ENCODE data around the gene DGLUCY.
"Not testable (repeated sequence)": the region's sequence is repeated elsewhere in the genome, so short reads cannot be mapped to it uniquely, and the experiment has no call there.

Gene DGLUCY

GRCh38 chr14:91116913-91117588 lies 3.2 kb downstream of the DGLUCY start:
- Histone ChIP-seq H3K36me3 (peaks cover 26 to 54% (median 41%) of the 10 kb centered on the region in 11 experiments; a peak in 21 of 22 replicates), H4K20me1 (peaks cover 0 to 31% (median 5%) of the 10 kb centered on the region in 11 experiments; a peak in 8 of 22 replicates), H3K9ac (peak overlapping the region in 1 of 11 experiments; percentile 84; a peak in 1 of 22 replicates), H3K9me3 (replicated peaks in 1 of 11) (peaks cover 0 to 16% (median 8%) of the 10 kb centered on the region in 11 experiments; a peak in 9 of 22 replicates), H3K27me3 (no peaks in the 10 kb centered on the region), H3K4me2 (peak overlapping the region; percentile 86 to 99 (median 92)), H3K4me3 (peak overlapping the region in 1 of 10 experiments; percentile 13; a peak in 1 of 20 replicates), H3K27ac (peak overlapping the region in 6 of 11 experiments; percentile 12 to 99 (median 60); a peak in 8 of 22 replicates), H3K4me1 (peaks cover 43 to 58% (median 48%) of the 10 kb centered on the region in 10 experiments)
- no peak for TF ChIP-seq Cebpa-rat (IDR thresholded peaks at IDR 0.05)

DNA sequence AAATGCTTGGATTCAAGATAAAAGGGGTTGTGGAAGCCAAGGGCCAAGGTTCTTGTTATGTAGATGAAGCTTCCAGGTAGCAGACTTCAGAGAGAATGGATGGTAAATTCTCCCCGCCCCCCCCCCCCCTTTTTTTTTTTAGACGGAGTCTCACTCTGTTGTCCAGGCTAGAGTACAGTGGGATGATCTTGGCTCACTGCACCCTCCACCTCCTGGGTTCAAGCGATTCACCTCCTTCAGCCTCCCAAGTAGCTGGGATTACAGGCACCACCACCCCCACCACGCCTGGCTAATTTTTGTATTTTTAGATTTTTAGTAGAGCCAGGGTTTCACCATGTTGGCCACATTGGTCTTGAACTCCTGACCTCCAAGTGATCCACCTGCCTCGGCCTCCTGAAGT lies 4.1 kb downstream of the DGLUCY start:
- H3K4me2 ChIP-seq, result no peak overlapping the region
- H3K27me3 ChIP-seq, result no peaks in the 10 kb centered on the region
- peaks cover 0 to 35% (median 7%) of the 10 kb centered on the region in 11 experiments; a peak in 8 of 22 replicates for H4K20me1 ChIP-seq
- H3K9ac ChIP-seq, result no peak overlapping the region
- H3K27ac ChIP-seq, result no peak overlapping the region
- H3K4me3 ChIP-seq, result no peak overlapping the region
- peaks cover 26 to 63% (median 45%) of the 10 kb centered on the region in 11 experiments; a peak in 21 of 22 replicates for H3K36me3 ChIP-seq
- H3K4me1 ChIP-seq, result peaks cover 35 to 51% (median 42%) of the 10 kb centered on the region in 10 experiments
- H3K9me3 ChIP-seq (replicated peaks in 1 of 11), result peaks cover 0 to 16% (median 8%) of the 10 kb centered on the region in 11 experiments; a peak in 9 of 22 replicates
- TF ChIP-seq Cebpa-rat (IDR thresholded peaks at IDR 0.05), result no peak

DNA sequence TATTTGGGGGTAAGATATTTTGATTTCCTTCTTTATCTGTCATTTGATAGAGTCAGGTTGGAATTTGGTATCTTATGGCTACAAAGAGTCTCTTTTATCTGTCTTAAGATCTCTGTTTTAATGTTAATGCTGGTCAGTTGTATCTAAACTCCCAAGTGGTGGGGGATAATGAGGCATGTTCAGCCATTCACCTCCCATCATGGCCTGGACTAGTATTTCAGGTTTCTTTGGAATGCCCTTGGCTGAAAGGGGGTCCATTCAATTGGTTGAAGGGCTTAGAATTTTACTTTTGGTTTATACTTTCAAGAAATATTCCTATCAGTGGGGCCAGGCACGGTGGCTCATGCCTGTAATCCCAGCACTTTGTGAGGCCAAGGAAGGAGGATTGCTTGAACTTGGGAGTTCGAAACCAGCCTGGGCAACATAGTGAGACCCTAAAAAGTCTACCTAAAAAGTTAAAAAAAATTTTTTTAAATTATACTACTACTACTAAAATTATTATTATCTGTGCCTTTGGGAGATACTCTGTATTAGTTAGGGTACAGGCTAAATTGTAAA lies 4.7 kb downstream of the DGLUCY start:
- Histone ChIP-seq H3K4me2 (peak overlapping the region in 4 of 11 experiments; percentile 17 to 41 (median 30); a peak in 2 of 22 replicates), H3K27me3 (no peaks in the 10 kb centered on the region), H3K4me1 (peaks cover 34 to 51% (median 42%) of the 10 kb centered on the region in 10 experiments), H3K9me3 (replicated peaks in 1 of 11) (peaks cover 0 to 16% (median 8%) of the 10 kb centered on the region in 11 experiments; a peak in 9 of 22 replicates), H3K36me3 (peaks cover 26 to 69% (median 51%) of the 10 kb centered on the region in 11 experiments; a peak in 21 of 22 replicates), H3K4me3 (no peak overlapping the region), H3K27ac (no peak overlapping the region), H4K20me1 (peaks cover 0 to 42% (median 7%) of the 10 kb centered on the region in 11 experiments; a peak in 8 of 22 replicates), H3K9ac (no peak overlapping the region)
- TF ChIP-seq Cebpa-rat (IDR thresholded peaks at IDR 0.05), result no peak

- peak overlapping the region; percentile 17 to 49 (median 32); a peak in 16 of 22 replicates for H3K4me2 ChIP-seq
- peaks cover 32 to 55% (median 44%) of the 10 kb centered on the region in 10 experiments for H3K4me1 ChIP-seq
- H3K27ac ChIP-seq, result no peak overlapping the region
- H3K27me3 ChIP-seq, result no peaks in the 10 kb centered on the region
- no peak overlapping the region for H3K9ac ChIP-seq
- no peak for TF ChIP-seq Cebpa-rat (IDR thresholded peaks at IDR 0.05)
- H3K36me3 ChIP-seq, result peaks cover 29 to 81% (median 58%) of the 10 kb centered on the region in 11 experiments; a peak in 21 of 22 replicates
- peaks cover 0 to 16% (median 8%) of the 10 kb centered on the region in 11 experiments; a peak in 9 of 22 replicates for H3K9me3 ChIP-seq (replicated peaks in 1 of 11)
- no peak overlapping the region for H3K4me3 ChIP-seq
- peaks cover 0 to 43% (median 7%) of the 10 kb centered on the region in 11 experiments; a peak in 8 of 22 replicates for H4K20me1 ChIP-seq
These were observed 5.9 kb downstream of the DGLUCY start for GRCh38 chr14:91119556-91120311.

- Histone ChIP-seq H4K20me1 (peaks cover 0 to 75% (median 7%) of the 10 kb centered on the region in 11 experiments; a peak in 9 of 22 replicates), H3K4me3 (no peak overlapping the region), H3K9me3 (replicated peaks in 1 of 11) (peaks cover 0 to 25% (median 14%) of the 10 kb centered on the region in 11 experiments; a peak in 11 of 22 replicates), H3K36me3 (peaks cover 58 to 94% (median 74%) of the 10 kb centered on the region in 11 experiments), H3K27me3 (no peaks in the 10 kb centered on the region), H3K4me1 (peaks cover 14 to 36% (median 23%) of the 10 kb centered on the region in 10 experiments; a peak in 19 of 20 replicates), H3K27ac (no peak overlapping the region), H3K9ac (no peak overlapping the region), H3K4me2 (peak overlapping the region in 7 of 11 experiments; percentile 1 to 37 (median 14); a peak in 6 of 22 replicates)
- no peak for TF ChIP-seq Cebpa-rat (IDR thresholded peaks at IDR 0.05)
These were observed 9.3 kb downstream of the DGLUCY start for GRCh38 chr14:91123201-91123600.

GRCh38 chr14:91124406-91125270 lies 10.8 kb downstream of the DGLUCY start:
- peak overlapping the region in 1 of 11 experiments; percentile 4; a peak in 1 of 22 replicates for H3K27ac ChIP-seq
- H3K9ac ChIP-seq, H3K27me3 ChIP-seq, H3K4me3 ChIP-seq: not testable (repeated sequence)
- H3K36me3 ChIP-seq, result peaks cover 46 to 94% (median 73%) of the 10 kb centered on the region in 11 experiments
- peak overlapping the region in 2 of 11 experiments; percentile 1 to 10; a peak in 1 of 22 replicates for H3K4me2 ChIP-seq
- H3K9me3 ChIP-seq (replicated peaks in 1 of 11), result peaks cover 0 to 15% (median 9%) of the 10 kb centered on the region in 11 experiments; a peak in 9 of 22 replicates
- peaks cover 2 to 28% (median 16%) of the 10 kb centered on the region in 10 experiments; a peak in 19 of 20 replicates for H3K4me1 ChIP-seq
- peaks cover 0 to 77% (median 7%) of the 10 kb centered on the region in 11 experiments; a peak in 9 of 22 replicates for H4K20me1 ChIP-seq

DNA sequence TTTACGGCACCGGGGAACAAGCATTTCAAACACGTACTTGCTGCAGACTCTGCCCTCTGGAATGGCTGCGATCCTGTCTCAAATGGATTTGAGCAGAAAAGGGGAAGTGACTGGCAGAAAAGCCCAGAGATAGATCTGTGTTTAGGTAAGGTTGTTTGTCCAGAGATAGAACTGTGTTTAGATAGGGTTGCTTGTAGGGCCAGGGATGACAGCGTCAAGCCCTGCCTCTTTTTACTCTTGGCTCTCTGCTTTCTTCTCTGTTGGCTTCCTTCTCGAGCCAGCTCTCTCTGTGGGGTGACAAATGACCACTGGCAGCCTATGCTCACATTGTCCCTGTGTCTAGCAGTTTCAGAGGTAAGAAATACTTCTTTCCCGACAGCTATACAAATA lies 11.4 kb downstream of the DGLUCY start:
- Histone ChIP-seq H3K4me2 (no peak overlapping the region), H3K27me3 (no peaks in the 10 kb centered on the region), H3K4me1 (peaks cover 0 to 23% (median 13%) of the 10 kb centered on the region in 10 experiments; a peak in 12 of 20 replicates), H3K27ac (no peak overlapping the region; a peak in 1 of 22 replicates), H3K9me3 (replicated peaks in 1 of 11) (peaks cover 0 to 15% (median 9%) of the 10 kb centered on the region in 11 experiments; a peak in 9 of 22 replicates), H4K20me1 (peaks cover 0 to 77% (median 7%) of the 10 kb centered on the region in 11 experiments; a peak in 8 of 22 replicates), H3K4me3 (no peak overlapping the region), H3K9ac (no peak overlapping the region), H3K36me3 (peaks cover 53 to 94% (median 69%) of the 10 kb centered on the region in 11 experiments)
- no peak for TF ChIP-seq Cebpa-rat (IDR thresholded peaks at IDR 0.05)
